ENCODE data around the gene DTNA.
"Not testable (repeated sequence)": the region's sequence is repeated elsewhere in the genome, so short reads cannot be mapped to it uniquely, and the experiment has no call there.

DTNA gene

DNA sequence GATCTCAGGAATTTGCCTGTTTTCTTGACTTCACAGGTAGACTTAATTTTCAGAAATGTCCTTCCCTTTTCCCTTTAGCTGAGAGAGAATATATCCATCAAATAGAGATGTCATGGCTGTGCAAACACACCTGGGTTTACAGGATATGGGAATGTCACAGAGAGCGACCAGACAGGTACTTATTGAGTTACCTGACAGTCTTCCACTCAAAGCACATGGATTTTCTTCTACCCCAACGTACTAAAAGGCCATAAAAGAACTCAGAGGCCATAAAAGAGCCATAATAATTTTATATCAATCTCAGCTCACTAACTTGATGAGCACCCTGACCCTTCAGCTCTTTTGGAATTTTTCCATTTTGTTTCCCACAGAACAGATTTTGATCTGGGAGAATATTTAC lies 5.3 kb upstream of the DTNA start:
- Histone ChIP-seq H3K9me3 (ENCODE audit: control insufficient read depth, insufficient read depth, low read length) (no peaks in the 10 kb centered on the region), H3K9ac (ENCODE audit: low read depth, low read length) (no peak overlapping the region), H3K36me3 (ENCODE audit: insufficient read depth, low read length) (no peaks in the 10 kb centered on the region), H3K4me1 (ENCODE audit: insufficient read depth, low read length) (peaks cover 17% of the 10 kb centered on the region)

DNA sequence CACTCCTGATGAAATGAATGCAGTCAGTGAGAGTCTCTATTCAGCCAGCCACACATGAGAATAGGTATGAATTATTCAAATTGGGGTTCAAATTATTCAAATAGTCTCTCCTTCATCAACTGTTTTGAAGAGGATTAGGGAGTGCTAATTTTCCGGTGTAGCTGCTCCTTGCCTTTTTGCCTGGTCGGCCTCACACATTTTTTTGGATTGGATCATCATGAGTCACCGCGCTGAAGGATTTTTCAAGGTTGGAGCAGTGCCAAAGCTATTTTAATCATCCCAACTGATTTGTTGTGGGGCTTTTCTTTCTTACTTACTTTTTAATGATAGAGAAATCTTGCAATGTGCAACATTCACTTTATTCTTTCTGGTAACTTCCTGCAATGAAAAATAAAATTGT lies 2.4 kb upstream of the DTNA start:
- Histone ChIP-seq H3K36me3 (ENCODE audit: insufficient read depth, low read length) (no peaks in the 10 kb centered on the region), H3K9me3 (ENCODE audit: control insufficient read depth, insufficient read depth, low read length) (no peaks in the 10 kb centered on the region), H3K4me1 (ENCODE audit: insufficient read depth, low read length) (peaks cover 25% of the 10 kb centered on the region), H3K9ac (ENCODE audit: low read depth, low read length) (0 out of 2 replicates have a peak overlapping the region, but pooled peaks have one; percentile 6)

DNA sequence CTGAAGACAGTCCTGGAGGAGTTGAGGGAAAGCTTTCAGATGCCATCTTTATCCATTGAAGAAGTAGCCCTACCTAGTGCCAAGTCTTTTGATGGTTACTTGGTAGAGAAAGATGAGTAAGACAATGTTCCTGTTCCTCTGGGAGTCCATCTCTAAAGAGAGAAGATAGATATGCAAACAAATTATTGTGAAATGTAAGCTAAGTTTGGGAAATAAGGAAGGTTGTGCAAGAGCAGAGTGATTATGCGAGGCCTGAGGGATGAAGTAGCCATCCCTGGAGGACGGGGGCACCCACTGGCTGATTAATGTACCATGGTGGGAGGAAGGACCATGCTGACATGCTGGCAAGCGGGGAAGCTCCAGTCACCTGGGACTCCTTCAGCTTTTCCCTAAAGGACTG lies 994 bp upstream of the DTNA start:
- no peaks in the 10 kb centered on the region; the same call in 1 of the 2 replicates for H3K9me3 ChIP-seq (ENCODE audit: control insufficient read depth, insufficient read depth, low read length)
- peaks cover 25% of the 10 kb centered on the region for H3K4me1 ChIP-seq (ENCODE audit: insufficient read depth, low read length)
- H3K36me3 ChIP-seq (ENCODE audit: insufficient read depth, low read length), result no peaks in the 10 kb centered on the region
- no peak overlapping the region for H3K9ac ChIP-seq (ENCODE audit: low read depth, low read length)

- no peak overlapping the region for H3K9ac ChIP-seq (ENCODE audit: low read depth, low read length)
- no peaks in the 10 kb centered on the region for H3K36me3 ChIP-seq (ENCODE audit: insufficient read depth, low read length)
- H3K4me1 ChIP-seq (ENCODE audit: insufficient read depth, low read length), result peaks cover 25% of the 10 kb centered on the region
- no peaks in the 10 kb centered on the region; the same call in 1 of the 2 replicates for H3K9me3 ChIP-seq (ENCODE audit: control insufficient read depth, insufficient read depth, low read length)
These were observed 388 bp downstream of the DTNA start for GRCh38 chr18:34710458-34710914.

GRCh38 chr18:34710934-34711333 lies 836 bp downstream of the DTNA start:
- no peaks in the 10 kb centered on the region; the same call in 1 of the 2 replicates for H3K9me3 ChIP-seq (ENCODE audit: control insufficient read depth, insufficient read depth, low read length)
- H3K4me1 ChIP-seq (ENCODE audit: insufficient read depth, low read length), result peaks cover 25% of the 10 kb centered on the region
- no peak overlapping the region for H3K9ac ChIP-seq (ENCODE audit: low read depth, low read length)
- H3K36me3 ChIP-seq (ENCODE audit: insufficient read depth, low read length), result no peaks in the 10 kb centered on the region

DNA sequence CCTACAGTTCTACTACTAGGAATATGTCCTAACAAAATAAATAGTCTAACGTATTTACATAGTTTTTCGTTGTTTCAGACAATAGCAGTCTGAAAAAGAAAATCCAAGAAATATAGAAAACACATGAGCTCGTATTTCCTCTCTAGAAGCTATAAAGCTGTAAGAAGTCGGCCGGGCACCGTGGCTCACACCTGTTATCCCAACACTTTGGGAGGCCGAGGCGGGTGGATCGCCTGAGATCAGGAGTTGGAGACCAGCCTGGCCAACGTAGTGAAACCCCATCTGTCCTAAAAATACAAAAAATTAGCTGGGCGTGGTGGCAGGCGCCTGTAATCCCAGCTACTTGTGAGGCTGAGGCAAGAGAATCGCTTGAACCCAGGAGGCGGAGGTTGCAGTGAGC lies 6.0 kb downstream of the DTNA start:
- not testable (repeated sequence) for H3K36me3 ChIP-seq (ENCODE audit: insufficient read depth, low read length); H3K9ac ChIP-seq (ENCODE audit: low read depth, low read length); H3K9me3 ChIP-seq (ENCODE audit: control insufficient read depth, insufficient read depth, low read length); H3K4me1 ChIP-seq (ENCODE audit: insufficient read depth, low read length)

GRCh38 chr18:34718610-34719009 lies 8.5 kb downstream of the DTNA start:
- Histone ChIP-seq H3K9ac (ENCODE audit: low read depth, low read length) (no peak overlapping the region), H3K36me3 (ENCODE audit: insufficient read depth, low read length) (no peaks in the 10 kb centered on the region), H3K9me3 (ENCODE audit: control insufficient read depth, insufficient read depth, low read length) (no peaks in the 10 kb centered on the region), H3K4me1 (ENCODE audit: insufficient read depth, low read length) (no peaks in the 10 kb centered on the region)

- H3K4me1 ChIP-seq (ENCODE audit: insufficient read depth, low read length), result no peaks in the 10 kb centered on the region
- H3K36me3 ChIP-seq (ENCODE audit: insufficient read depth, low read length), result no peaks in the 10 kb centered on the region
- no peak overlapping the region for H3K9ac ChIP-seq (ENCODE audit: low read depth, low read length)
- peaks cover 2% of the 10 kb centered on the region; the same call in 1 of the 2 replicates for H3K9me3 ChIP-seq (ENCODE audit: control insufficient read depth, insufficient read depth, low read length)
These were observed 10.1 kb downstream of the DTNA start for GRCh38 chr18:34720220-34720619.

DNA sequence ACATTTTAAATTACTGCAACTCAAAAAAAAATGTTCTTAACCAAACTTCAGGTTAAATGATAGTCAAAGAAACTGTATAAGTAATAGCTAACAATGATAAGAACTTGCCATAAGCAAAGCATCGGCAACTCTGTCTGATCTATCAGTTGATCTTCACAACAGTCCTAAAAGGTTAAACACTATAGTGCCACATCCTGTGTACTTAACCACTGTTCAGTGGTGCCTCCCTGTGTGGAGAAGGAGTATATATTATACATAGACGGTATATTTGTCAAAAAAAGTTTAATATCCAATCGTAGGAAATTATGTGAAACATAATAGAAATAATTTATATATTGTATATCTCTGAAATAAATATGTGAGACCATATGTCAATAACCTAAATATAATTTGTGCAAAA lies 13.0 kb downstream of the DTNA start:
- H3K9ac ChIP-seq (ENCODE audit: low read depth, low read length), result no peak overlapping the region
- H3K4me1 ChIP-seq (ENCODE audit: insufficient read depth, low read length), result no peaks in the 10 kb centered on the region; the same call in 1 of the 2 replicates
- peaks cover 2% of the 10 kb centered on the region; the same call in 1 of the 2 replicates for H3K9me3 ChIP-seq (ENCODE audit: control insufficient read depth, insufficient read depth, low read length)
- no peaks in the 10 kb centered on the region for H3K36me3 ChIP-seq (ENCODE audit: insufficient read depth, low read length)

GRCh38 chr18:34725737-34726136 lies 15.6 kb downstream of the DTNA start:
- H3K9me3 ChIP-seq (ENCODE audit: control insufficient read depth, insufficient read depth, low read length); H3K4me1 ChIP-seq (ENCODE audit: insufficient read depth, low read length); H3K36me3 ChIP-seq (ENCODE audit: insufficient read depth, low read length); H3K9ac ChIP-seq (ENCODE audit: low read depth, low read length): not testable (repeated sequence)

DNA sequence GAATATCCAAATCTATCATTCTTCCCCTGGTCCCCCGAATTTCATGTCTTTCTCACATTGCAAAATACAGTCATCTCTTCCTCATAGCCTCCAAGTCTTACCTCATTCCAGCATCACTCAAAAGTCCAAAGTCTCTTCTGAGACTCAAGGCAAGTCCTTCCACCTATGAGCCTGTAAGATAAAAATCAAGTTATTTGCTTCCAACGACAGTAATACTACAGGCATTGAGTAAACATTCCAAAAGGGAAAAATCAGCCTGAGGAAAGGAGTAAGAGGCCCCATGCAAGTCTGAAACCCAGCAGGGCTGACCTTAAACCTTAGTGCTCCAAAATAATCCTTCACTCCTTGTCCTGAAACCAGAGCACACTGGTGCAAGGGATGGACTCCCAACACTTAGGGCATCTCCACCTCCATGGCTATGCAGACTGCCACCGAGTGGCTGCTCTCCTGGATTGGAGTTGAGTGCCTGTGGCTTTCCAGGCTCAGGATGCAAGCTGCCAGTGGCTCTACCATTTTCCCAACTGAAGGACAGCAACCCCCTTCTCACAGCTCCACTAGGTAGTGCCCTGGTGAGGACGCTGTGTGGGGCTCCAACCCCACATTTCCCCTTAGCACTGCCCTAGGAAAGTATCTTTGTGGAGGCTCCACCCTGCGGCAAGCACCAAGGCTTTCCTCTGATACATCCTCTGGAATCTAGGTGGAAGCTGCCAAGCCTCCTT lies 16.3 kb downstream of the DTNA start:
- no peak overlapping the region for H3K9ac ChIP-seq (ENCODE audit: low read depth, low read length)
- H3K4me1 ChIP-seq (ENCODE audit: insufficient read depth, low read length), result peaks cover 7% of the 10 kb centered on the region
- peaks cover 2% of the 10 kb centered on the region; the same call in 1 of the 2 replicates for H3K9me3 ChIP-seq (ENCODE audit: control insufficient read depth, insufficient read depth, low read length)
- H3K36me3 ChIP-seq (ENCODE audit: insufficient read depth, low read length), result no peaks in the 10 kb centered on the region

DNA sequence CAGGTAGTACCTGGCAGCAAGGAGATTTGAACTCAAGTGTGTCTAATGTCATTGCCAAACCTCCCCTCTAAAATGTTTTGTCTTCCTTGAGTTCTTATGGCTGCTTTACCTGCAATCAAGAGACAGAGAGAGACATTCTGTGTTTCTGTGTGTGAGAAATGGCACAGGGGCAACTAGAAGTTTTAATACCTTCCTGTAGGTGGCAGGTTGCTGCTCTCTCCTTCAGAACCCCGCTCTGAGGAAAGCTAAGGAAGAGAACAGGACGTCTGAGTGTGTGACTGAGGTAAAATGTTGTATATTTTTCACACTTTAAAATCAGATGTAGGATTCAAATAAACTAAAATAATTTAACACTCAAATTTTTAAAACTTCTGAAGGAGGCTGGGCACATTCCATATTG lies 19.2 kb downstream of the DTNA start:
- no peak overlapping the region for H3K9ac ChIP-seq (ENCODE audit: low read depth, low read length)
- peaks cover 2% of the 10 kb centered on the region; the same call in 1 of the 2 replicates for H3K9me3 ChIP-seq (ENCODE audit: control insufficient read depth, insufficient read depth, low read length)
- H3K4me1 ChIP-seq (ENCODE audit: insufficient read depth, low read length), result peaks cover 7% of the 10 kb centered on the region
- no peaks in the 10 kb centered on the region for H3K36me3 ChIP-seq (ENCODE audit: insufficient read depth, low read length)

- Histone ChIP-seq H3K9ac (ENCODE audit: low read depth, low read length) (no peak overlapping the region), H3K4me1 (ENCODE audit: insufficient read depth, low read length) (peaks cover 7% of the 10 kb centered on the region)
These were observed 19.8 kb downstream of the DTNA start for GRCh38 chr18:34729740-34730355.

GRCh38 chr18:34730774-34731173 lies 20.7 kb downstream of the DTNA start:
- Histone ChIP-seq H3K9ac (ENCODE audit: low read depth, low read length) (no peak overlapping the region), H3K36me3 (ENCODE audit: insufficient read depth, low read length) (no peaks in the 10 kb centered on the region), H3K9me3 (ENCODE audit: control insufficient read depth, insufficient read depth, low read length) (no peaks in the 10 kb centered on the region), H3K4me1 (ENCODE audit: insufficient read depth, low read length) (peaks cover 7% of the 10 kb centered on the region)

More at GRCh38 chr18:34729740-34730355, 19.8 kb downstream of the DTNA start:
- Histone ChIP-seq H3K36me3 (ENCODE audit: insufficient read depth, low read length) (no peaks in the 10 kb centered on the region), H3K9me3 (ENCODE audit: control insufficient read depth, insufficient read depth, low read length) (no peaks in the 10 kb centered on the region)

DNA sequence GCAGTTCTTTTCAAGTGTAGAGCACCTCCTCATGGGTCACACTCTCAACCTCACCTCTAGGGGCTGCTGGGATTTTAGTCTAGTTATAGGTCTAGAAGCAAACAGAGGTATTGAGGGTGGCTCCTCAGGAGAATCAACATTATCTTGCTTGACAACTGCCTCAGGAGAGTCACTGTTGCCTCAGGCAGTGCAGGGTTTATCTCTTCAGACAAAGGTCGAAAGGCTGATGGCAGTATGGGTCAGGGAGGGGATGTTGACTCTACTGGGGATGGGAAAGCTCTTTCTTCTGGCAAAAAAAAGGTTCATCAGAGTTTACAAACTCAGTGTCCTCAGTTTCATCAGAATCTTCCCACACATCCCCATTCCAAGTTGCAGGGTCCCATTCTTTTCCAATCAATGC lies 24.0 kb downstream of the DTNA start:
- Histone ChIP-seq H3K36me3 (ENCODE audit: insufficient read depth, low read length) (no peaks in the 10 kb centered on the region), H3K4me1 (ENCODE audit: insufficient read depth, low read length) (peaks cover 7% of the 10 kb centered on the region; the same call in 1 of the 2 replicates), H3K9me3 (ENCODE audit: control insufficient read depth, insufficient read depth, low read length) (no peaks in the 10 kb centered on the region), H3K9ac (ENCODE audit: low read depth, low read length) (no peak overlapping the region)

Measured in ES-I3 (cell line).